Heart right ventricle (tissue), 16 donors: ENCODE measurements around the gene TTLL8. TPM values are rescaled to one million over a fixed set of nuclear protein-coding genes. Genes with fewer than 3 reads are reported as not detected.

Source experiments
- ATAC-seq, 8 donors: fragments of 200-7000 bp; cut with Tn5 transposase; one replicate each; pipeline ENCODE4 v1.9.1; 2020; ENCODE audit warnings: mild to moderate bottlenecking in 8 of 8, moderate library complexity in 8 of 8, moderate number of reproducible peaks in 1 of 8
- DNase-seq, 2 donors: peaks; one replicate each; pipeline ENCODE4 v3.0.0-alpha.2; 2020
- H3K27ac ChIP-seq, 10 donors: fragments of 200-600 bp; sonication (generic) in 2 of 10; one replicate each; pipeline versions ENCODE4 v1.5.0 to v1.8.0; 2020 to 2022; ENCODE audit warnings: mild to moderate bottlenecking in 3 of 10
- H3K27me3 ChIP-seq, 7 donors: fragments of 200-600 bp; one replicate each; pipeline ENCODE4 v1.8.0; 2021 to 2022; ENCODE audit warnings: mild to moderate bottlenecking in 2 of 7
- H3K36me3 ChIP-seq, 9 donors: fragments of 200-600 bp; sonication (generic) in 1 of 9; one replicate each; pipeline versions ENCODE4 v1.5.0 to v1.8.0; 2020 to 2022; ENCODE audit warnings: mild to moderate bottlenecking in 2 of 9
- H3K4me1 ChIP-seq, 9 donors: fragments of 200-600 bp; sonication (generic) in 1 of 9; one replicate each; pipeline versions ENCODE4 v1.5.0 to v1.8.0; 2020 to 2022; ENCODE audit warnings: mild to moderate bottlenecking in 4 of 9
- H3K4me3 ChIP-seq, 10 donors: fragments of 200-600 bp; sonication (generic) in 2 of 10; one replicate each; pipeline versions ENCODE4 v1.5.0 to v1.8.0; 2020 to 2022; ENCODE audit warnings: mild to moderate bottlenecking in 7 of 10, moderate library complexity in 2 of 10
- H3K9me3 ChIP-seq, 11 donors: fragments of 200-600 bp in 10 of 11; sonication (generic) in 2 of 11; one replicate each; pipeline versions ENCODE4 v1.5.0 to v1.8.0; 2013 to 2022; ENCODE audit warnings: mild to moderate bottlenecking in 2 of 11, control low read depth in 1 of 11, moderate library complexity in 1 of 11
- CTCF ChIP-seq, 9 donors: fragments of 200-600 bp; sonication (generic) in 2 of 9; IDR thresholded peaks; one replicate each; pipeline versions ENCODE4 v1.5.0 to v1.8.0; 2021 to 2022; ENCODE audit warnings: antibody characterized with exemption in 9 of 9, mild to moderate bottlenecking in 5 of 9, moderate library complexity in 1 of 9
- WGBS, 2 donors: extraction: QIAGEN DNeasy Blood & Tissue Kit; methylation state at CpG; one replicate each; pipeline ENCODE4 v1.1.7; 2013; ENCODE audit warnings: inconsistent platforms in 1 of 2; 5-methylcytosine and 5-hydroxymethylcytosine counted together
- intact Hi-C, 10 donors: fragments of 100-400 bp; cut with DNase I; formaldehyde crosslinking; loops; one replicate each; pipeline versions ENCODE4 v1.11.1 to v1.14.2; 2022
- polyA plus RNA-seq, 2 donors: library from polyadenylated mRNA; stranded (reverse); fragments of 200-250 nt; gene quantifications; one replicate each; pipeline ENCODE4 v1.2.3, GENCODE V29; 2013
- total RNA-seq, 10 donors: library from RNA; stranded (reverse); fragmentation: NEBNext Ultra II Directional in 3 of 10; extraction: Animal tissue kit (Norgen Biotek cat#: 25700) in 3 of 10; gene quantifications; one replicate each; pipeline versions ENCODE4 v1.2.1 to v1.2.4, GENCODE V29; 2021 to 2023
- donor health status: Arrhythmogenic right ventricular cardiomyopathy.
- donor health status: ischemic (EF 13 %, LVEDD 7.1; RV severe dilation, severe dysfunction).
- donor health status: healthy with polysubstance abuse.
- donor health status: DM: no; HTN: yes; CAD: no.
- donor health status: DM: no; HTN: no; CAD: no.
- donor health status: ischemic (EF 25% LVEDD 6.9; RV normal size, moderate dysfunction).
- donor health status: ischemic (EF 25% LVEDD 5.7; RV mildly dilated, moderate dysfunction).
- donor health status: healthy.
- donor health status: DM: yes; HTN: yes; CAD: no.
- donor health status: Ischemic cardiomyopathy.
- donor health status: ischemic (EF 35%, LVEDD 5.7; RV mildly dilated, moderate dysfunction).
- donor health status: nonischemic (EF 11% LVEDD 7.7; RV severe dilation, severe dysfunction).
- donor health status: DM: yes; HTN: yes; CAD: no.
- donor health status: PGD.
- donor health status: ischemic (EF 29% LVEDD 5.4; RV normal size, mild dysfunction).
- donor health status: nonischemic (EF 23%, LVEDD 6.1; RV moderate dilation, normal function).

Gene TTLL8
- total and polyA plus RNA-seq, 12 donors = not detected

GRCh38 chr22:50102946-50103345 is 44.8 kb upstream of the TTLL8 start:
- intact Hi-C loops = no loop called here
- Histone ChIP-seq H3K27ac (no peak overlapping the region), H3K27me3 (peaks cover 0 to 17% (median under 1%) of the 10 kb centered on the region in 7 donors), H3K36me3 (no peaks in the 10 kb centered on the region), H3K9me3 (no peaks in the 10 kb centered on the region), H3K4me1 (peaks cover 0 to 10% (median 0%) of the 10 kb centered on the region in 9 donors), H3K4me3 (no peak overlapping the region)
- 56% methylated on average over 11 of the region's 11 CpGs for WGBS, 2 donors
- TF ChIP-seq CTCF (IDR thresholded peaks at IDR 0.05) = no peak
- no peak for ATAC-seq
- no peak for DNase-seq

GRCh38 chr22:50101870-50102565 is 43.9 kb upstream of the TTLL8 start:
- peaks cover 0 to 10% (median 0%) of the 10 kb centered on the region in 9 donors for H3K4me1 ChIP-seq
- no peaks in the 10 kb centered on the region for H3K9me3 ChIP-seq
- H3K36me3 ChIP-seq = no peaks in the 10 kb centered on the region
- H3K4me3 ChIP-seq = no peak overlapping the region
- no peak for TF ChIP-seq CTCF (IDR thresholded peaks at IDR 0.05)
- 61 to 72% methylated on average over 10 of the region's 10 CpGs for WGBS, 2 donors
- no peak overlapping the region for H3K27ac ChIP-seq
- no peak for DNase-seq
- intact Hi-C loops = no loop called here
- ATAC-seq = no peak
- peaks cover 0 to 21% (median 6%) of the 10 kb centered on the region in 7 donors for H3K27me3 ChIP-seq

GRCh38 chr22:50098052-50098451 is 40.0 kb upstream of the TTLL8 start:
- no peak for TF ChIP-seq CTCF (IDR thresholded peaks at IDR 0.05)
- no peaks in the 10 kb centered on the region for H3K9me3 ChIP-seq
- DNase-seq (no peak), ATAC-seq (no peak)
- 89 to 91% methylated on average over 3 of the region's 3 CpGs for WGBS, 2 donors
- H3K27me3 ChIP-seq = peaks cover 0 to 53% (median 23%) of the 10 kb centered on the region in 7 donors
- intact Hi-C loops = no loop called here
- H3K4me3 ChIP-seq = no peak overlapping the region
- H3K4me1 ChIP-seq = no peaks in the 10 kb centered on the region
- no peaks in the 10 kb centered on the region for H3K36me3 ChIP-seq
- no peak overlapping the region for H3K27ac ChIP-seq

GRCh38 chr22:50092342-50092741 is 34.2 kb upstream of the TTLL8 start:
- ATAC-seq (no peak), DNase-seq (no peak)
- H3K9me3 ChIP-seq = peaks cover 0 to 7% (median 0%) of the 10 kb centered on the region in 11 donors
- H3K27ac ChIP-seq = no peak overlapping the region
- H3K36me3 ChIP-seq = no peaks in the 10 kb centered on the region
- no peaks in the 10 kb centered on the region for H3K4me1 ChIP-seq
- H3K27me3 ChIP-seq = peaks cover 0 to 72% (median 55%) of the 10 kb centered on the region in 7 donors
- TF ChIP-seq CTCF (IDR thresholded peaks at IDR 0.05) = no peak
- intact Hi-C loops = no loop called here
- no peak overlapping the region for H3K4me3 ChIP-seq
- whole genome bisulfite sequencing, 2 donors = 82 to 86% methylated on average over 5 of the region's 5 CpGs
